Measurements from ENCODE around the gene DCLK2.
A peak's percentile ranks its signal among the peaks of the same experiment; 100 is the strongest.

DCLK2 gene

DNA sequence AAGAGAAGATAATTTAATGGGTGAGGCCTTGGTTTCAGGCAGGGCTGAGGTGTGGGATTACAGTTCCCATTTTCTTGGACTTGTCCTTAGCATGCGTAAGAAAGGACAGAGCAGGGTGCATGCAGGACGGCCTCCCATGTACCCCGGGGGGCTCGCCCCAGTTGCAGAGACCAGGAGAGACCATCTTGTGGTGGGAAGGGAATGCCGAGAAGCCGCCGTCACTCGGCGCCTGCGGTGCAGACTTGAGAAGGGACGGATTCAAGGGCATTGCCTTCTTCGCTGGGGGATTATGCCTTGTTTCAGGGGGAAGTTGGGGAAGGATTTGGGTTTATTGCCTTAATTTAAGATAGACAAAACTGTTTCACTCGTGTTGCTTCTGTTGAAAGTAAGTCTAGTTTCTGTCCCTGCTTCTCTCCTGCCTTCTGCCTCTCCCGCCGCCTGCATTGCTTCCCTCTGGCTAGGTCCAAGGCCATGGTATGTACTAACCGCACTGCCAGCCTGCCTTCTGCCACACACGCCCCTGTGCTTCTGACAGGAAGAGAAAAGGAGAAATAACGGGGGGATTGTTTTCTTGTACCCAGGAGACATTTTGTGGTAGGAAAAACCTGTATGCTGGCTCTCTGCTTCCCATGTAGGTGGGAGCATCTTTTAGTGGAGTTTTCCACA is 175.9 kb downstream of the DCLK2 start:
- DNase-seq (ENCODE audit: extremely low spot score, insufficient read length, low read depth) (no peak), FAIRE-seq (no peak)

DNA sequence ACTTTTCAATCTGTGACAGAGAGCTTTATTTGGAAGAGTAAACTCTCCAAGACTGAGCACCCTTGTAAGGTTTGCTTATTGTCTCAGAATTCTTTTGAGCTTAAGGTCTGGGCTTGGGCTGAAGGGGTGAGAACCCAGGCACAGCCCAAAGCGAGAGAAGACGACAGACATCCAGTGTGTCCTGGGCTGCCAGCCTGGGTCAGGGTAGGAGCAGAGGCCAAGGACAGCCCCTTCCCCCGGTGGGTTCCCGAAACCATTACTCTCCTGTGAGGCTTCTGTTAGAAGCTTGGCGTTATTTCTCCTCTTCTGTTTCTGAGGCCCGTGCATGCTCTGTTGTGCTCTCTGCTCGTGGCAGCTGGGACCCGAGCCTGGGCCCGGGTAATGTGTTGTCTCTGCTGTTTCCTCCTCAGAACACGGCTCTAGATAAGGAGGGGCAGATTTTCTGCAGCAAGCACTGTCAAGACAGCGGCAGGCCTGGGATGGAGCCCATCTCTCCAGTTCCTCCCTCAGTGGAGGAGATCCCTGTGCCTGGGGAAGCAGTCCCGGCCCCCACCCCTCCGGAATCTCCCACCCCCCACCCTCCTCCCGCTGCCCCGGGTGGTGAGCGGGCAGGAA is 177.5 kb downstream of the DCLK2 start:
- FAIRE-seq (no peak), DNase-seq (ENCODE audit: extremely low spot score, insufficient read length, low read depth) (no peak)

DNA sequence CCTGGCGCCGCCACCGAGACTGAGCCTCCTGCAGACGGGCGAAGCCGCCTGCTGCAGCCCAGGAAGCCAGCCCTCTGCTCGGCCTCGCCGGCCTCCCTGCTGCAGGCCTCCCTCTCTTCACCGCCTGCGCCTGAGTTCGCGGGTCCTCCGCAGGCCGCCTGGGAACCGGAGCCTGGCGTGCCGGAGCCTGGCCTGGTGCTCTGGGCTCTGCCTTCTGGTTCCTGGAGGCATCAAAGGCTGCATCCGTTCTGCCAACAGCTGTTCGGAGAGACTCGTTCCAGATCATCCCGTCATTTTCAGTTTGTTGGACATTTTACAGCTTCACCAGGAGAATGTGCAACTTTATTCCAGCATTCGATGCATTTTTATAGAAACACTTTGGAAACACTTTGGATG is 178.0 kb downstream of the DCLK2 start:
- FAIRE-seq (no peak), DNase-seq (ENCODE audit: extremely low spot score, insufficient read length, low read depth) (no peak)

DNA sequence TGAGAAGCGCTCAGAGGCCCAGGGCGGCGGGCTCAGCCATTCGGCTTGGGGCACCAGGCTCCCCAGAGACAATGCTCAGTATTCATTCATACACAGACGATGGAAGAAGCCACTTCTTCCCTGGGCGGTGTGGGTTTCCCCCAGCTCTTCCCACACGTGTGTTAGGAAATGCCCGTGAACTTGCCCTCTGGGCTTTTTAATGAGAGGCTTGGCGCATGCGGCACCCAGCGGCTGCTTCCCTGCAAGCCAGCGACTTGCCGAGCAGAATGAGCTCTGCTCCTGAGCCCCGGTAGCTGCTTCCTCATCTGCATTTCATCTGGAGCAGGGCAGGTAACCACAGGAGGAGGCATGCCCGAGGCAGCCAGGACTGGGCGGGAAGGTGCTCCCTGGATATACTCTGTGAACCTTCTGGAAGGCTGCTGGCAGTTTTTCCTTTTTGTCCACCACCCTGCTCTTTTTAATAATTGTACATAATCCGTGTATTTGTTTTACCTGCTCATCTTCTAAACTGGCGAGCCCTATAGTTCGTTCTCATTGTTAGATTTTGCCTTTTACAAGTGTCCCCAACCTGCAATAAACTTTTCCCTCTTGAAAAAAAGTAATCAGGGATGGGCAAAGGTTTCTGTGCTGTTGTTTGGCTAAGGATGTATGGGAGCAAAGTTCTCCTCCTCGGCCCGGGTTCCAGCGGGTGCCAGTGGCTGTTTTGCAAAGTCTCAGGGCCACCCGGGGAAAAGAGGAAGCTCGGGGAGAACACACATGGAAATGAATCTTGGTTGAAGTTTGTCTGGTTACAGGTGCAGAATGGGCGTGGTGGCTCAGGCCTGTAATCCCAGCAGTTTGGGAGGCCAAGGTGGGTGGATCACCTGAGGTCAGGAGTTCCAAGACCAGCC is 178.8 kb downstream of the DCLK2 start:
- FAIRE-seq = no peak
- DNase-seq (ENCODE audit: extremely low spot score, insufficient read length, low read depth) = no peak

- no peak for DNase-seq (ENCODE audit: extremely low spot score, insufficient read length, low read depth)
- FAIRE-seq = no peak
Observed at GRCh38 chr4:150258569-150258968, 180.3 kb downstream of the DCLK2 start.

DNA sequence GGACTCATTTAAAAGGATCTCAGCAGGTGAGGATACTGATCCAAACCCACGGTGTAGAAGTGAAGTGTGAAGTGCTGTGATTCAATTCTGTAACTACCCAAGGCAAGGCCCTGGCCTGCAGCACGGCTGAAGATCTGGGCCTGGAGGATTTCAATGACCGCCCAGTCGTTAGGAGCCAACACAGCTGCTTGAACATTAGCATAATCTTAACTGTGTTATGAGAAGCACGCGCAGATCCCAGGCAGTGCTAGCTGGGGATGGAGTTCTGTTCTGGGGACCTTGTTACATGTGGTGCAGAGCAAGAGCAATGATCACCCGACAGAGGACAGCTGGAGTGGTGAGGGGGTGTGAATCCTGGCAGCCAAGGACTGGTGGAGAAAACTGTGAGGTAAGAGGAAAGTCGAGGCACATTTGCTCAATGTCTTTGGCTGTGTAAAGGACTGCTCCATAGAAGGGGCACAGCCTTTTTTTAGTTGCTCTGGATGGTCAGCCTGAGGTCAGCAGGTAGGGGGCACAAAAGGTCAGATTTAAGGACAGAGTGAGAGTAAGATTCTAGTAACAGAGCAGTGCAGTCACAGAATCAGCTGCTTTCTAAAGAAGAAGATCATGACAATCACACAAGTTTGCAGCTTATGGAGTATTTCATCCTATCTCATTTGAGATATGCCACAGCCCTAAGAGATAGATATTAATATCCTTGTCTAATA is 181.8 kb downstream of the DCLK2 start:
- no peak for DNase-seq (ENCODE audit: extremely low spot score, insufficient read length, low read depth)
- FAIRE-seq = no peak

GRCh38 chr4:150261571-150261970 is 183.3 kb downstream of the DCLK2 start:
- DNase-seq (ENCODE audit: extremely low spot score, insufficient read length, low read depth) (no peak), FAIRE-seq (no peak)

DNA sequence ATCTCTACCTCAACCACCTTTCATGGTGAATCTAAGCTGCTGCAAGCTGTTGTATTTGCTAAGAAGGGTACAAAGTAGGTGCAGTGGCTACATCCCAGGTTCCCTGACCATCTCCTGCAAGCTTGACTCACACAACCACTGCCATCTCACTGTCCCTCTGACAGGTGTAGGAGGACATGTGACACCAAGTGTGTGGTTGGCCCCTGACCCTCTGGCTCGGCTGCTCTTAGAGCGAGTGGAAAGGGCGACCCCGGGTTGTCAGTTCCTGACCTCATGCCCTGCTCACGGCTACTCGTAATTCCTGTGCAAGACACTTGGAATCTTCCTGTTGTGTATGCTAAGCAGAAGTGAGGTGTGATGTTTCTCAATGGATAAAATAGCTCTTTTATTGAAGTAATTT is 184.4 kb downstream of the DCLK2 start:
- no peak for FAIRE-seq
- DNase-seq (ENCODE audit: extremely low spot score, insufficient read length, low read depth) = no peak

DNA sequence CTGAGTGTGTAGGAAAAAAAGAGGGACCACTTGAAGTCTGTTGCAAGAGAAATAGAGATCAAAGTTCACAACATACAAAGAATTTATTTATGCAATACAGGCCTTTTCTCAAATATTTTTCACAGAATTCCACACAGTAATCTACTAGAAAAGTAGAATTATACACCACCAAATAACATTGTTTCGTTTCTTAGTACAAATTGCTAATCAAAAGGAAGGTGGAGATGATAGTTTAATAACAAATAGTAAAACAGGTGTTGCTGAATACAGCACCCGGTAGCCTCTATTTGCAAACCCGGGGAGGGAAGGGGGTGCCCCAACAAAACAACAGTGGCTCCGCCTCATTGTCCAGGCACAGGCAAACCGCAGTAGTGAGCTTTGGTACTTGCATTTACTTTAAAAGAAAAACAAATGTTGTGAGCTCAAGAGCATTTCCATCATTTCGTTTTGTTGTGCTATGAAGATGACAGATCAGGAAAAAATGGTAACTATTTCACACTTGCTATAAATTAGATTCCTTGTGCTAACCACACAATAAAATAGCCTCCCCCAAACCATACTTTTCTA is 186.4 kb downstream of the DCLK2 start:
- no peak for DNase-seq (ENCODE audit: extremely low spot score, insufficient read length, low read depth)
- FAIRE-seq = no peak

DNA sequence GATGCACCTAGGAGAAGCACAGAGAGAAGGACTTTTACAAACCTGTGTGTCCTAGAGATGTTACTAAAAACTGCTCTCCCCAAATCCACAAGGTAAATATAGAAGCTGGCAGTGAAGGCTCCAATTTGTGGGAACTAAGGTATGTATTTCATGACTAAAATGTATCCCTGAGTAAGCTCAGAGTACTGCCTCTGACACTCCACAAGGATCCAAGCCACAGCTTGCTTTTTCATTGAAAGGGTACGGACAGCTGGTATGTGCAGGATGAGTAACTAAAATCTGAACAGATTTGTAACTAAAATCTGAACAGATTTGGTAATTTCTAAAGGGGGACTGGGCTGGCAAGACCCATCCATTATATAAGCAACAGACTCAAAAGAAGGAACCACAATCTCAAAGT is 187.6 kb downstream of the DCLK2 start:
- FAIRE-seq = no peak

DNA sequence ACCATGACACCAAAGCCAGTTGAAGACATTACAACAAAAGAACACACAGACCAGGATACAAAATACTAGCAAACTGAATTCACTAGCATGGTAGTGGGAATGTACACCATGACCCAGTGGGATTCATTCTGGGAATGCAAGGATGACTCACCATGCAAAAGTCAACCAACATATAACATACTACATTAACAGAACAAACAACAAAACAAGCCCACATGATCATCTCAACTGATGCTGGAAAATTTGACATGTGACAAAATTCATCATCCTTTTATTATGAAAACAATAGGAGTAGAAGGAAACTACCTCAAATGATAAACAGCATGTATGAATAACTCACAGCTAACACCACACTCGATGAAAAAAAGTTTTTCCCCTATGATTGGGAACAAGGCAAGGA is 190.2 kb downstream of the DCLK2 start:
- no peak for FAIRE-seq
- DNase-seq (ENCODE audit: extremely low spot score, insufficient read length, low read depth) = no peak

More for the DNA sequence above, 187.6 kb downstream of the DCLK2 start:
- DNase-seq (ENCODE audit: extremely low spot score, insufficient read length, low read depth) = no peak

DNA sequence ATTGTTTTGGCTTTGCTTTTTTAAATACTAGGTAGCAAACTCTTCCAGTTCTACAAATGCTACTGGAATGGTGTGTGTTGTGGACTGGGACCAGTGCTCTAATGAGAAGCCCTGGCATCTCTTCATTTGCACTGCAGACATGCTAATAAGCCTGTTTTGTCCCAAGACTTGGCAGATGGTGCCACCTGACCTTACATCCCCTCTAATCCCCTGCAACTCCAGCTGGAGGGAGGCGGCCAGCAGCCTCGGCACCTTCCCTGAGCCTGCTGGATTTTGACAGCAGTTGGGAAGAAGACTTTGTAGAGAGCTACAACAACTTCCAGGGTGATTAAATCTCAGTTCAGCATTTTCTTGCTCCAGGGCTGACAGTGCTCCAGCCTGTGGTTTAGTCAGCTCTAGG is 200.0 kb downstream of the DCLK2 start:
- FAIRE-seq (no peak), DNase-seq (ENCODE audit: extremely low spot score, insufficient read length, low read depth) (no peak)

- no peak for DNase-seq (ENCODE audit: extremely low spot score, insufficient read length, low read depth)
- FAIRE-seq = no peak
Observed at GRCh38 chr4:150280081-150280895, 202.0 kb downstream of the DCLK2 start.

DNA sequence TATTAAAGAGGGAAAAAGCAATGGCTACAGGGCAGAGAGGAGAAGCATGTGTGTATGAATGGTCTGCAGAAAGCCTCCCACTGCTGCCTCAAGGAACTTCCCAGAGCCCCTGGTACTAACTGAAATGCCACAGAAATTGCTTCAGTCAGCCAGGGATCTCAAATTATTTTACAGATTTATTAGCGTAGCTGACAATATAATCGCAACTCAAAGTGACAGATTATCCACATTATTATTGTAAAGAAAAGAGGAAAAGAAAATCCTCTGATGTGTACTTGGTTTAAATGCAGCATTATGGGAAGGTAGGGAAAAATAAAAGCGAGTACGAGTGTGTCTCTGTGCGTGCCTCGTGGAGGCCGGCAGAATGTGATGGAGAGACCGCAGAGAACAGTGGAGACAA is 202.7 kb downstream of the DCLK2 start:
- DNase-seq (ENCODE audit: extremely low spot score, insufficient read length, low read depth) (no peak), FAIRE-seq (no peak)

DNA sequence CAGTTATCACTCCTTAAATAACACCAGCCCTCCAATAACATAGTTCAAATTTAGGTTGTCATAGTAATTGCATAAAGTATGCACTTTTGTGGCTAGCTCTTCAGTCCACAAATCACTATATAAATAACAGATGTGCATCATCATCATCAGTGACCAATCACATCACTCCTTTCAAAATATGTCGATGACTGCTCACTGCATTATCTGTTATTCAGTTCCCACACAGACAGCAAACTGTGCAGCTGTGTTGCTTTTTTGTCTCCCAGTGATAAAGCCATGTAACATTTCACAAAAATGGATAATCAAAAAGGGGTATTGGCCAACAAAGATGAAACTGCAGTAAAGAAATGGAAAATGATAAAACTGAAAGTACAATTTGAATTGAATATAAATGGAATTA is 205.4 kb downstream of the DCLK2 start:
- DNase-seq (ENCODE audit: extremely low spot score, insufficient read length, low read depth) (no peak), FAIRE-seq (no peak)

DNA sequence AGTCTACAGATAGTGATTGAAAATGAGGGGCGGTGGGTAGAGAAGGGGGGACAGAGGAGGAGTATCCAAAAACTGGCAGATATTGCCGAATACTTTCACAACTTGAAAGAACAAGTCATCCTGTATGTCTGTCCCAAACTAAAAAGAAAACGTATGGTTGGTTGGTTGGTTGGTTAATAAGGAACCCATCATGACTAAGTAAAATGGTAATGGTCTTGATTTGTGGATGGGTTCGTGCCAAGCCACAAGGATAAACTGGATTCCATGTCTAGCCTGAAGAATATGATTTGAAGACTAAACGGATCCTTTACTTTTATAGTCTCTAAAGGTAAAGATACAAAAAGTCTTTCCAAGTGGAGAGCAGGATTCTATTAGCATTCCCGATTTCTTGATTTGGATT is 208.4 kb downstream of the DCLK2 start:
- FAIRE-seq (no peak), DNase-seq (ENCODE audit: extremely low spot score, insufficient read length, low read depth) (no peak)

DNA sequence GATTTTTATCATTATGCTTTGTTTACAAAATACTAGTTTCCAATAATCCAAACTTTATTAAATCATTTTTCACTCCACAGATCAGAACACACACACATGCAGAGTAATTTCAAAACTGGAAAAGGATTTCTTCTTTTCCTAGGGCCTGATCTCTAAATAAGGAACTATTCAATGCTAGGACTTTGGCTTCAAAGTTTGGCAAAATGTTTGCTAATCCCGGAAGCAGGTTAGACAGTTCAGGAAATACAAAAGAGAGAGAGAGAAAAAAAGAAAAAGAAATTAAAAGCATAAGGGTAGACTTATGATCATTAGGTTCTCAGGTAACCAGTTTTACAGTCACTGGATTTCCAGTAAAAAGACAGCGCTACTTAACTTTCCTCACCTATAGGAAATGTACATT is 211.0 kb downstream of the DCLK2 start:
- FAIRE-seq (no peak), DNase-seq (ENCODE audit: extremely low spot score, insufficient read length, low read depth) (no peak)

DNA sequence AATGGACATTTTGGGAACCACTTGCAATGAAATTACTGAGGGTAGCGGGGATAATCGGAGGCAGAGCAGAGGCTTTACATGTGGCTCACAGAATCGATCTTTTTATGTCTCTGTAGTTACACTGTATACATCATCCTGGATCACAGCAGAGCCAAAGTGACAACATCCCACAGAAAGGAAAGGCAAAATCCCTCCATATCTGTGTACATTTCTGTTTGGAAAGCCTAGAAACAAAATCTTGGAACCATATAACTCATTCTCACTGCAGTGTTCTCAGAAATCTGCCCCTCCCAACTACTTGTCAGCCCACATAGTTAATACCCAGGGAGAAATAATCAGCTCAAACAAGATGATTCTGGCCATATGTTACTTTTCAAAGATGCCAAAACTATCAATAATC is 211.6 kb downstream of the DCLK2 start:
- DNase-seq (ENCODE audit: extremely low spot score, insufficient read length, low read depth) (no peak), FAIRE-seq (no peak)

DNA sequence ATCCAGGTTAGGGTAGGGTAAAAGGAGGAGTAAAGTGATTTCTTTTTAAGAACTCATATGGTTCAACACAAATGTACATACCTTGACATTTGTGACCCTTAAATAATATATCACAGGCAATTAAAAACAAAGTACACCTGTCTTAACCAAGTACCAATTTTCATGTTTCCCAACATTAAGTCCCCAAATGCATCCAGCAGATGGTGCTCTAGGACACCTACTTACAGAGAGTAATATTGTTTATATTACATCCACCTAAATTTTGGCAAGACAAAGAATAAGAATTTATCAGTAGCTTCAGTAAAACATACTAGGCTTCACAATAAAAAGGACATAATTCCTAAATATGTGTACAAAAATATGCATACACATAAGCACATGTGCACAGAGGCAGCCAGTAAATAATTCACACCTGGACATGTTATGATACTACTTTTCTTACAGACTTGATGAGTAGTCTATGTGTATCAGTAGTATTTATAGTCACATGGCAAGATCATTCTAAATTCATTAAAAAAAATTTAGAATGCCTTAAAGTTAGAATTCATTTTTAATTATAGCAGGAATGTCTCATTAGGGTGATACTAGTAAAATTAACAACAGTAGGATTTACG is 219.7 kb downstream of the DCLK2 start:
- FAIRE-seq (peak; percentile 69), DNase-seq (ENCODE audit: extremely low spot score, insufficient read length, low read depth) (no peak)
